ENCODE measurements around the gene RAB31.

RAB31 gene

GRCh38 chr18:9796935-9797549 is 88.9 kb downstream of the RAB31 start:
- DNase-seq, result no peak

DNA sequence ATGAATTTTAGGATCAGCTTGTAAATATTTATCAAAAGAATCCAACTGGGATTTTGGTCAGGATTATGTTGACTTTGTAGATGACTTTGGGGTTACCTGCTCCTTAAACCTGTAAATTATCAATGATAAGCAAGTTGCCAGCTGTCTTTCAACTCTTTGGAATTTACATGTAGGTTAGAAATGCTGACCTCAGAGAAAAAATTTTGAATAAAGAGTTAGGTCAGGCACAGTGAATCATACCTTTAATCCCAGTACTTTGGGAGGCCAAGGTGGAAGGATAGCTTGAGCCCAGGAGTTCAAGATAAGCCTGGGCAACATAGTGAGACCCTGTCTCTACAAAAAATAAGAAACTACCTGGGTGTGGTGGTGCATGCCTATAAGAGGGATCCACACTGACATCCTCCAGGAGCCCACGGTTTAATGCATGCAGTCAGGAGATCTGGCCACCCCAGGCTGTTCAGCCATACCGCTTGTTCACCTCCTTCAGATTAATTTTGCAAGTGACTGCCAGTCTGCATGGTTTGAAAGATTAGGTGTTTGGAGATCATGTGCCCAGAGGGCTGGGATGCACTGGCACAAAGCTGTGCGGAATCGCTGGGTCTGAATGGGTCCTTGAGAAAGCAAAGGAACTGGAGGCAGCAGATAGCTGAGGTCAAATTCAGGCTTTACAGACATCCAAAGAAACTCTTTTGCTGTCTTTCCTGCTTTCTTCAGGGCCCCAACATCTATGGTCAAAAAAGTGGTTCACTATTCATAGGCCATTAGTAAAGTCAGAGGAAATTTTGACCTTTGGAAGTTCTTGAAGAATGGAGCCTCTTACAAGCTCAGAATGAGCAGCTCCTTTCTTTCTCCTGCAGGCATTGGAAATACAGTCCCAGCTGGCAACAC is 94.3 kb downstream of the RAB31 start:
- no peak for DNase-seq

GRCh38 chr18:9803063-9803697 is 95.1 kb downstream of the RAB31 start:
- DNase-seq, result no peak

DNA sequence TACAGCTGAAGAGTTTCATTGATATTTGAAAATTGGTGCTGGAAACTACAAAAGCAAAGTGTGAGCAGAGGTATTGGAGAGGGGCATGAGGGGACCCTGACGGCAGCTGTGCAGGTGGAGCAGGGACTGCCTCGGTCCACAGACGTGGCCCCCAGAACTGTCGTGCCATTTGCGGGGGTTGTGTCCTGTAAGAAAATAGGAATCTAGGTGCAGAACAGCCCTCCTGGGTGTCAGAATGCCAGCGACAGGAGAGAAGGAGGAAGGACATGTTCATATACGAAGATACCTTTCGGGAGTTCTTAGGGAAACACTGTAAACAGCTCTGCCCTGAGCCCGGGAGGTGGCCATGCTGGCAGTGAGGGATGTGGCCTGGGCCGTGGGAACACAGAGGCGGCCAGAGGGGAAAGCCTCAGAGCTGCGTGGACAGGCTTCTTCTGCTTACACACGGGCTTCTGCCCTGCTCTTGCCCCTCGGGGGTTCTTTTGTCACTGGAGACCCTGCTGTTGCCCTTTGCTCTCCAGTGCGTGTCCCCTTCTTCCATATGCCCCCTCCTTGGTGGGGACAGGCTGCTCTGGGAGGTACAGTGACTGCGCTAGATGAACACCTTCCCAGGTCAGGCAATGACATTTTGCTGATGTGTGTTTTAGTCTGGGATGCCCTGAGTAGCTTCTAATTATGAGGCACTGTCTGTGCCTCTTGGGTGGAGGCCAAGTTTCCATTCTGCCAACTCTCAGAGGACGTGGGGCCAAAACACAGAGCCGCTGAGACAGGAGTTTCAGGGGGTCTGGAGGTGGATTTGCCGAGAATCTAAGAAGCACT is 95.8 kb downstream of the RAB31 start:
- DNase-seq, result no peak

GRCh38 chr18:9804517-9805104 is 96.5 kb downstream of the RAB31 start:
- no peak for DNase-seq

DNA sequence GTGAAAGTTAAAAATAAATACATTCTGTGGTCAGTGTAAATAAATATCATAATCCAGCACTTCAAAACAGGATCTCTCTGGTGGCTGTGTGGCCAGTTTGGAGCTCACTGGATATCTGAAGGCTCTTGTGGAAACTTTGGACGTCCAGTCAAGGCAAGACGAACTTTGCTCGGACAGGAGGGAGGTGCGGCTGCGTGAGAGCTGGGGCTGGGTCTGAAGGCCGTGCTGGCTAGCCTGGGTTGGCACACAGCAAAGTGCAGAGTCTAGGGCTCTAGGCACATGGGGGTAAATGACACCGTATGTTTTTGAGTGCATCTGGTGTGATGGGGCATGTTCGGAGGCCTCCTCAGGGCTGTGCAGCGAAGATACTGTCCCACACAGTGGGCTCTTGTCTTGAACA is 98.8 kb downstream of the RAB31 start:
- no peak for DNase-seq

DNA sequence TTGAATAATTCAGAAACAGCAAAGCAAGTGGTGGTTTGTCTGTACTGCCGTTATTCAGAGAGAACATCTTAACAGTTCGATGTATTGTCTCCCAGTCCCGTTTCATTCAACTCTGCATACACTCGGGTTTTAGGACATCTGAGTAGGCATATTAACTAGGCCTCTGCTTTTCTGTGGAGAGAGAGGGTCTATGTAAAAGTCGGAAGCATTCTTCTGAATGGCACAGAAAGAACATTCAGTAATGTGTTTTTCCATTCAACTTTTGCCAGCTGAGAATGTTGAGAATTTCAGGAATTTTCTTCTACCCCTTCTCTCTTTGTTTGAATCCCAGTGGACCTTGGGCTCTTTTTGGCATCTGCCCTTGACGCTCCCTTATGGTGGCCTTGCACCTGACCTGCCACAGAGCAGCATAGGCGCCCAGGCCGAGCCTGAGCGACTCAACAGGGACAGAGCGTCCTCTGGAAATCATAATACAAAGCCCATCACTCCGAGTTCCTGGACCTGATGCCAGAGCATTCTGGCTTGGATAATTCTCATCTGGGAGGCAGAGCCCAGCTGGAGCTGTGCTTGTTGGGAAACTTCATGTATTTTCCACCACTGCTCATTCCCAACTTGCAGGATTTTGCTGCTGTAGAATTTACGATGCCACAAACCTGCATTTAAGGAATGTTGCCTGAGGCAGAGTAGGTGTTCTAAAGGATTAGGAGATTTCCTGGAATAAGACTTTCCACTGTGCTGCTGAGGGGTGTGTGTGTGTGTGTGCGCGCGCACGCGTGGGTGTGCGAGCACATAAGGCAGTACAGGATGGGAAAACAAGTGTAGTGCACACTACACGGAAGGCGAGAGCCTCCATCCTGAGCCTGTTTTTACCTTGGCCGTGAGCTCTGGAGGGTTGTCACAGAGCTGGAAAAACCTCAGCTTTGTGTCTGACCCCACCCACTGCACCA is 100.5 kb downstream of the RAB31 start:
- no peak for DNase-seq

DNA sequence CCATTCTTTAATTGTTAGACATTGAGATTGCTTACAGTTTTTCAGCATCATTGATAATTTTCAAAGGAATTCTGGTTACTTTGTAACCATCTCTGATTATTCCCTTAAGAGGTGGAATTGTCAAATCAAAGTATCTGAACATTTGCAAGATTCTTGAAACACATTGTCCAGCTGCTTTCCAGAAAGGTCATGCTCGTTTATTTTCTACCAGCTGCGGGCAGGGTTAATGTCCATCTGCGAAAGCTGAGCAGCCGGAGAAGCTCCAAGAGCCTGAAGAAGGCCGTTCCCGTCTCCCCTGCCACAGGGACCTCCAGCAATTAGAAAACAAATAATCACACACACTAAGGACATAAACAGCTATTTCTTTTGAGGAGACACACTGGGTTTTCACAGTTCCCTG is 101.6 kb downstream of the RAB31 start:
- no peak for DNase-seq

- no peak for DNase-seq
Observed at GRCh38 chr18:9810299-9810698, 102.2 kb downstream of the RAB31 start.

- no peak for DNase-seq
Observed at GRCh38 chr18:9810994-9811705, 103.0 kb downstream of the RAB31 start.

DNA sequence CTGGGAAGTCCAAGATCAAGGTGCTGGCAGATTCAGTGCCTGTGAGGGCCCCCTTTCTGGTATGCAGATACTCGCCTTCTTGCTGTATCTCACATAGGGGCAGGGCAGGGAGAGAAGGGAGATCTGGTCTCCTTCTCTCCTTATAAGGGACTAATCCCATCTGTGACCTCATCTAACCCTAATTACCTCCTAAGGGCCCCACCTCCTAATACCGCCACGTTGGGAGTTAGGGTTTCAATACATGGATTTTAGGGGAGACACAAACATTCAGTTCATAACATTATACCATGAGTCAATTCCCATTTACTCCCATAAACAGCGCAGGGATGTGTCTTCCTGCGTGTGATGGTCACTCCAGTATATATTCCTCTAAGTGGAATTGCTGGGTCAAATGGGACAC is 103.9 kb downstream of the RAB31 start:
- DNase-seq, result no peak

DNA sequence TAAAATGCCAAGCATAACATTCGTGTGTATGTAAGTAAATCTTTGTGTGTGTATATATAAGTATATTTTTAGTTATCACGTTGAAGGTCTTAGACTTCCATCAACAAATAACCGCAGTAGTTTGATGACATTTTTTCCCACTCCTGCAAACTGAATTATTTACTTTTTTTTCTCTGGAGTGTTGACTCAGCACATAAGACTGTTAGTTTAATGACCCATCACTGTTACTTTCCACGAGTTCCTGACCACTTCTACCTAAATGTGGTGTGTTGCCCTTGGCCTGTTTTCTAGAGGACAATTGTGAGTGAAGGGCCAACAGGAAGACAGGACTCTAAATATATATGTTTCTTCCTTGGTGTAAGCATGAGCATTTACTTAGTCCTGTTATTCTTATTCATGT is 106.3 kb downstream of the RAB31 start:
- DNase-seq, result no peak

- no peak for DNase-seq
Observed at GRCh38 chr18:9817286-9817685, 109.2 kb downstream of the RAB31 start.

GRCh38 chr18:9817725-9818422 is 109.8 kb downstream of the RAB31 start:
- no peak for DNase-seq

- DNase-seq, result no peak
Observed at GRCh38 chr18:9818423-9818734, 110.3 kb downstream of the RAB31 start.

DNA sequence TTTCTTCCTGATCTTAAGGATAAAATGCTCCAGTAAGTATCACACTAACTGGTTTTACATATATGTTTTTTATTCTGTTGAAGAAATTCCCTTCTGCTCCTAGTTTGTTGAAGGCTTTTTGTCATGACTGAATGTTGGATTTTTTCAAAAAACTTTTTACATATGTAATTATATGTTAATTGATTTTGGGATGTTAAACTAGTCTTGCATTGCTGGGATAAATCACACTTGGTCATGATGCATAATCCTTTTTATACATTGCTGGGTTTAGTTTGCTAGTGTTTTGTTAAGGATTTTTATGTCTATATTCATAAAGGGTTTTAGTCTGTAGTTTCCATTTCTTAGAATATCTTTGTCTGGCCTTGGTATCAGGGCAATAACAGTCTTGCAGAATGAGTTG is 112.0 kb downstream of the RAB31 start:
- no peak for DNase-seq

GRCh38 chr18:9820719-9821118 is 112.6 kb downstream of the RAB31 start:
- no peak for DNase-seq

DNA sequence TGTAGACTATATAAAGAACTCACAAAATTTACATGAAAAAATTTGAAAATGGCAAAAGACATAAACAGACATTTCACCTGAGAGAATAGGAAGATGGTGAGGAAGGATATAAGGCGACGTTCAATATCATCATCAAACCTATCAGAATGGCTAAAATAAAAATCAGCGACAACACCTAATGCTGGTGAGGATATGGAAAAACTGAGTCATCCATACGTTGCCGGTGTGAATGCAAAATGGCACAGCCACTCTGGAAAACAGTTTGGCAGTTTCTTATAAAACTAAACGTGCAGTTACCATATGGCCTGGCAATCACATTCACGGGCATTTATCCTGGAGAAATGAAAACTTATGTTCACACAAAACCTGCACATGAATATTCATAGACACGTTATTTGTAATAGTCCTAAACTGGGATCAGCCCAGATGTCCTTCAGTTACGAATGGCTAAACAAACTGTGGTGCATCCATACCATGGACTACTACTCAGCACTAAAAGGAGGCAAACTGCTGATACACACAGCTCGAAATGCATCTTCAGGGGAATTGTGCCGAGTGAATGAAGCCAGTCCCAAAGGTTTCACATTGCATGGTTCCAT is 114.6 kb downstream of the RAB31 start:
- no peak for DNase-seq

DNA sequence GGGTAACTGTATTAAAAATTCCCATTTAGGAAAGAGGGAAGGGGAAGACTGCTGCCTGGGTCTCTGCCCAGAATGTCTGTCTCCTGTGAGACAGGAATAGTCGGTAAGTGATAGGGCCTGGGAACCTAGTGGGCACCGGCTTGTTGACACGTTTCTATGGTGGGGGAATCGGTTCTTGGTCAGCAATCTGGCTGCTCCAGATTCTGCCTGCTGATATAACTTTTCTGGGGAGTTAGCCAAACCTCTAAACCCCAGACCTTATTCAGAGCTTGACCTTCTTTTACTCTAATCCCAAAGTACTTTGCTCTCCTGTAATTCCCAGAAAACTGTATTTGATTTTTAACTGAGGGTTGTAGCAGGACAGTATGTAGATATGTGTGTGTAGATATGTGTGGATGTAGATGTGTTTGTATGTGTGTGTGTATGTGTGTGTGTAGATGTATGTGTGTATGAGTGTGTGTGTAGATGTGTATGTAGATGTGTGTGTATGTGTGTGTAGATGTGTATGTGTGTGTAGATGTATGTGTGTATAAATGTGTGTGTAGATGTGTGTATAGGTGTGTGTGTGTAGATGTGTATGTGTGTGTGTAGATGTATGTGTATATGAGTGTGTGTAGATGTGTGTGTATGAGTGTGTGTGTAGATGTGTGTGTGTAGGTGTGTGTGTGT is 115.8 kb downstream of the RAB31 start:
- DNase-seq, result no peak

DNA sequence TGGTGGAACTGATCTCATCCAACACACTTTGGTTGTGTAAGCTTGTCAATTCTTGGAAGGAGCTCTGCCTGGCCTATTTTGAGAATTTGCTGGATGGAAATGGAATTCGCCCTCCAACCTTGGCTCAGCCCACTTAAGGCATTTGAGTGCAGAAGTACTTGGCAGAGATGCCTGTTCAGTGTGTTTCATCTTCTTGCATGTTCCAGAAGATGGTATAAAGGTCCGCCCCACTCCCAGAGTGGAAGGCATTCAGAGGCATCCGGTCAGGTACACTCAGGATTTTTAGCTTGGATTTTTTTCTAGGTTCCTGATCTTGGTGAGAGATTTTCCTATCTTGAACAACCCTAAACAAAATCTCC is 116.4 kb downstream of the RAB31 start:
- no peak for DNase-seq
